HT-29 (cell line): Measurements from ENCODE around the gene FERMT2. TPM values are rescaled to one million over a fixed set of nuclear protein-coding genes. Genes with fewer than 3 reads are reported as not detected.

Experiments used
- DNase-seq: peaks from one replicate; pipeline ENCODE4 v3.0.0-alpha.2; 2015; ENCODE audit warnings: low spot score
- total RNA-seq: library from RNA; depleted of rRNA; stranded (reverse); fragments of >200 nt; shearing (Covaris generic); gene quantifications from 2 replicates; pipeline ENCODE4 v1.2.3, GENCODE V29; 2014; rRNA removed

FERMT2 gene
- total RNA-seq, 1 experiment from 2014 or later = not detected

DNA sequence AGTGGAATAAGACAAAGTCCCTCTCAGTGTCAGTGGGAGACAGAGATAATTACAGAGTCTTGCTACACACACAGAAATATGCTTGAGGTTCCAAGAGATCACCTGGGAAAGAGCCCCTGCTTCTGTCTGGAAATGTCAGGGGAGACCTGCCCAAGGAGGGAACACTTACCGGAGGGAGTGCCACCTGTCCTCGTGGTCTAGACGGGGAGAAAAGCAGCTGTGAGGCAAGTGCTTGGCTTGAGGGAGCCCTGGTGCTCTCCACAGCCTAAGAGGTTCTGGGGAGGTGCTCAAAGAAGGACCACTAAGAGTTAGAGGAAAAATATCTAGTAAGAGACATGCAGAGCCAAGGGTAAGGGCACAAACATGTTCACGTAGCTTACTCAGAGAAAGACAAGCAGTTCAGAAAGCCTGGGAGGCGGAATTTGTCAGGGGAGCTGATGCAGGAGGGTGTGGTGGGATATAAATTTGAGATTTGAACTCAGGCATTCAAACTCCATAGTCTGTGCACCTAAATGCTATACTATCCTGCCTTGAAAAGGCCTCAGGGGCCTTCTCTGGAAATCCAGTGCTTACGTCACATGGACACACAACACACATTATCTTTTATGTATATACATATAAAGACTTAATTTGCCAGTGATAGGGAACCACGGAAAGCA lies 121.2 kb downstream of the FERMT2 start:
- no peak for DNase-seq

DNA sequence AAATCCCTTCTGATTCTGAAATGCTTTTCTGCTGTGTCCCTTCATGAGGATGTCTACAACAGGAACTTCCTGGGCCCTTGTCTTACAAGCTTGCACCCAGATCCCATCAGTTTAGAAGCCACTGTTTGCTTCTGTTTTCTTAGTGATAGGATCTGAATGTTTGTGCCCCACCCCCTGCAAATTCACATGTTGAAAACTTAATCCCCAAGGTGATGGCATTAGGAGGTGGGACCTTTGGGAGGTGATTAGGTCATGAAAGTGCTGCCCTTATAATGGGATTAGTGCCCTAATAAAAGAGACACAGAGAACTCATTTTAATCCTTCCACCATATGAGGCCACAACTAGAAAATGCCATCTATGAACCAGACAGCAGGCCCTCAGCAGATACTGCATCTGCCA lies 123.4 kb downstream of the FERMT2 start:
- DNase-seq = no peak

DNA sequence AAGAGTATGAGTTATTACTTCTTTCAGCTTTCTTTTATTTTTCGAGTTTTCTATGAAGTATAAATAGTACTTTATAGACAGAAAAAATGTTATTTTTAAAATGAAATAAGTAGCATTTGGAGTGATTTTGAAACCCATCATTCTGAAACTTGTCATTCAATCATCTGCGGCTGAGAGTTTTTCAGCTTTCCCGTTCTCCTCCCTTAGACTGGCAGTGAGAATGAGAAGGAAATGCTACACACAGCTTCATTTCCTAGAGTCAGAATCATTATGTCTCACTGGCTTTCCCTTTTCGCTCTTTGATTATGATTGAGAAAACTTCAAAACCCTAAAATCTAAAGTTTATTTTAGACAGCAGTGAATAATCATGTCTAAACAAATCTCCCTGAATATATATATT lies 125.8 kb downstream of the FERMT2 start:
- DNase-seq = no peak

DNA sequence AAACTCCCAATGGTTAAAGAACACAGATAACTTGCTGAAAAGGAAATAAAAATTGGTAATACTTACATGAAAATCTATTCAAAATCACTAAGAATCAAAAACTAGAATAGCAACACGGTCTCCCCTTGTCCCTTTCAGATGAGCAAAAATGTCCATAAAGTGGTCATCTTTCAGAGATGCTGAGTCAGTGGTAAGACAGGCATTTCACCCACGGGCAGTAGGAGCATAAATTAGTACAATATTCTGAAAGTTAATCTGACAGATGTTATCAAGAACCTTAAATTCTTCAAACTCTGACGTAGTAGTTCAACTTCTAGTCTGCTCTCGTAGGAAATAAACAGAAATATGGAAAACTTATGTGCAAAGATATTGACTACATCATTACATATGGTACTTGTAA lies 126.4 kb downstream of the FERMT2 start:
- no peak for DNase-seq

DNA sequence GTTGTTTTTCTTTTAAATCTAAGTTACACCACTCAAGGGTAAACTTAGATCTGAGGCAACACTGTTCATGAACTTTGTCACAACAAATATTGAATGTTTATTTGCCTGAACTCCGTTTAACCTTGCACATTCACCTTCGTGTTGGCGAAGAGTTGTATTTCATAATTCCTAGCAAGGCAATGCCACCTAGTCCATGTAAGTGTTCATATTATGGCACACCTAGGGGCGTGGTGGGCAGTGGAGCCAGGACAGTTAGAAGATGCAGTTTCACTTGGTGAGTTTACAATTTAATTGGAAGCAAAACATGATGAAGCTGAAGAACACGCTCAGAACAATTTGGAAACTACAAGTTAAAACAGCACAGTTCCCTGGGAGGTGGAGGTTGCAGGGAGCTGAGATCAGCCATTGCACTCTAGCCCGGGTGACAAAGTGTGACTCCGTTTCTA lies 129.0 kb downstream of the FERMT2 start:
- DNase-seq = no peak

DNA sequence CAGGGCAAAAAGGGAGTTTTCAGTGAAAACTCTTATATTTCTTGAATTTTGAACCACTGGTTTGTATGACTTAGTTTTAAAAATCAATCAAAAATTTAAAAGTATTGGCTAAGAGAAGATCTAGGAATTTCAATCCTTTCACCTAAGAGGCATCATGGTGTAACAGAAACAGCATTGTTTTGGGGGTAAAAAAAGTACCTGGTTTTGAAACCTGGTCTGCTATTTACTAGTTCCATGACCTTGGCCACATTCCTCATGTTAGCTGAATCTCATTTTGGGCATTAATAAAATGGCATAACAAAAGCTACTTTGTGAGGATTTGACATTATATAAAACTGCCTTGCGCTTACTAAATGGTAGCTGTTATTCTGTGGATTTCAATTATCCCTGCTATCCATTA lies 142.7 kb downstream of the FERMT2 start:
- no peak for DNase-seq

Other genes starting within 250 kb of the FERMT2 start
- gene PSMC6, start 243.8 kb downstream of the FERMT2 start, total RNA-seq = 52.1 and 56.2 TPM in 2 replicates
- 2.8 and 3.1 TPM in 2 replicates for gene STYX, start 220.9 kb downstream of the FERMT2 start, total RNA-seq
- 17.8 and 23.7 TPM in 2 replicates for gene GNPNAT1, start 159.4 kb downstream of the FERMT2 start, total RNA-seq
- 6.8 and 7.0 TPM in 2 replicates for gene DDHD1, start 202.3 kb upstream of the FERMT2 start, total RNA-seq